K562 (cell line): ENCODE data around the gene RXFP1. TPM values are rescaled to one million over a fixed set of nuclear protein-coding genes. Genes with fewer than 3 reads are reported as not detected.

Experiments
- BRF1 ChIP-seq: IDR thresholded peaks from 3 replicates; pipeline ENCODE4 v1.6.1; 2011; ENCODE audit warnings: borderline replicate concordance, mild to moderate bottlenecking; ENCODE audit not compliant: insufficient read length; ENCODE audit errors: extremely low read depth
- C11orf30 ChIP-seq: fragments of 450-650 bp; IDR thresholded peaks from 2 replicates; pipeline ENCODE4 v1.6.1; 2016; ENCODE audit warnings: low read depth, mild to moderate bottlenecking
- CBFA2T3 ChIP-seq: fragments of 450-650 bp; IDR thresholded peaks from 2 replicates; pipeline ENCODE4 v1.6.1; 2017
- CSDE1 ChIP-seq, 2 experiments: fragments of 450-650 bp; IDR thresholded peaks; 2 replicates each; pipeline ENCODE4 v1.6.1; 2016; ENCODE audit warnings: mild to moderate bottlenecking in 1 of 2
- ETV5 ChIP-seq: sonication (generic); formaldehyde crosslinking; IDR thresholded peaks from 2 replicates; pipeline ENCODE4 v1.4.0; 2020; ENCODE audit warnings: low read depth, mild to moderate bottlenecking, missing genetic modification reagents
- FOXK2 ChIP-seq, 2 experiments: fragments of 450-650 bp; IDR thresholded peaks in 1 of 2; conservative IDR thresholded peaks in 1 of 2; 2 replicates each; pipeline ENCODE4 v1.6.1; 2016; ENCODE audit warnings: low read depth in 2 of 2, mild to moderate bottlenecking in 1 of 2
- HMGN3 ChIP-seq: IDR thresholded peaks from 2 replicates; pipeline ENCODE4 v1.6.1; 2011; ENCODE audit warnings: borderline replicate concordance, low read depth, mild to moderate bottlenecking, mixed read lengths, low read length; ENCODE audit not compliant: insufficient read length; ENCODE audit errors: extremely low read depth
- HOXB6 ChIP-seq: fragments of 250-450 bp; sonication (Bioruptor Pico); IDR thresholded peaks from 2 replicates; pipeline ENCODE4 v1.5.1; 2022; ENCODE audit warnings: mild to moderate bottlenecking, borderline replicate concordance
- MAFF ChIP-seq: IDR thresholded peaks from 2 replicates; pipeline ENCODE4 v1.6.1; 2012; ENCODE audit warnings: low read length, improper control_type of control experiment
- MAFG ChIP-seq: fragments of 450-650 bp; conservative IDR thresholded peaks from 2 replicates; pipeline ENCODE4 v1.6.1; 2016; ENCODE audit warnings: missing genetic modification characterization, missing compliant biosample characterization
- MAFK ChIP-seq: IDR thresholded peaks from 2 replicates; pipeline ENCODE4 v1.6.1; 2011; ENCODE audit warnings: low read length, improper control_type of control experiment
- PHTF2 ChIP-seq: fragments of 250-450 bp; sonication (Bioruptor Pico); IDR thresholded peaks from 2 replicates; pipeline ENCODE4 v1.5.0; 2021; ENCODE audit warnings: mild to moderate bottlenecking
- PTRF ChIP-seq: fragments of 450-650 bp; IDR thresholded peaks from 2 replicates; pipeline ENCODE4 v1.6.1; 2016; ENCODE audit warnings: mild to moderate bottlenecking, missing genetic modification characterization, missing compliant biosample characterization
- RCOR1 ChIP-seq, 2 experiments: IDR thresholded peaks; 2 replicates each; pipeline ENCODE4 v1.6.1; 2012; ENCODE audit warnings: low read depth in 2 of 2, low read length in 2 of 2, borderline replicate concordance in 1 of 2, improper control_type of control experiment in 1 of 2
- RUNX1 ChIP-seq: sonication (generic); IDR thresholded peaks from 2 replicates; pipeline ENCODE4 v1.6.1; 2016; ENCODE audit warnings: antibody characterized with exemption, low read depth
- SMARCA4 ChIP-seq: fragments of 450-650 bp; IDR thresholded peaks from 2 replicates; pipeline ENCODE4 v1.6.1; 2016
- SP1 ChIP-seq: sonication (generic); formaldehyde crosslinking; IDR thresholded peaks from 2 replicates; pipeline ENCODE4 v1.8.1; 2022; ENCODE audit warnings: mild to moderate bottlenecking, missing genetic modification reagents
- TAL1 ChIP-seq: fragments of 450-650 bp; IDR thresholded peaks from 2 replicates; pipeline ENCODE4 v1.6.1; 2016; ENCODE audit warnings: mild to moderate bottlenecking
- U2AF1 ChIP-seq: fragments of 200-400 bp; formaldehyde crosslinking; optimal IDR thresholded peaks from 2 replicates; pipeline ENCODE3; 2017; ENCODE audit warnings: mild to moderate bottlenecking, low read depth, low read length, moderate library complexity
- U2AF2 ChIP-seq: fragments of 200-400 bp; formaldehyde crosslinking; optimal IDR thresholded peaks from 2 replicates; pipeline ENCODE3; 2017; ENCODE audit warnings: low read depth, mild to moderate bottlenecking, low read length
- ZBTB8A ChIP-seq: fragments of 450-650 bp; IDR thresholded peaks from 2 replicates; pipeline ENCODE4 v1.6.1; 2018; ENCODE audit warnings: mild to moderate bottlenecking, moderate library complexity; ENCODE audit not compliant: partially characterized antibody
- ZNF232 ChIP-seq: sonication (generic); formaldehyde crosslinking; IDR thresholded peaks from 2 replicates; pipeline ENCODE4 v1.8.0; 2022; ENCODE audit warnings: mild to moderate bottlenecking, missing genetic modification reagents
- ZNF551 ChIP-seq: fragments of 250-450 bp; sonication (Bioruptor Pico); IDR thresholded peaks from 2 replicates; pipeline ENCODE4 v1.5.0; 2021; ENCODE audit warnings: mild to moderate bottlenecking, moderate library complexity
- ZNF696 ChIP-seq: fragments of 250-450 bp; sonication (Bioruptor Pico); conservative IDR thresholded peaks from 2 replicates; pipeline ENCODE4 v1.4.0; 2020; ENCODE audit warnings: mild to moderate bottlenecking, moderate library complexity
- polyA plus RNA-seq, 8 experiments: library from polyadenylated mRNA; depleted of rRNA in 4 of 8; stranded (reverse) in 5 of 8; unstranded in 3 of 8; fragments of >200 nt; fragmentation: Nextera tagmentation in 2 of 8; fragmentation: Illumina TruSeq in 1 of 8; extraction: Ambion mirVana in 2 of 8; extraction: Trizol in 1 of 8; gene quantifications; 2 replicates each; pipeline versions ENCODE4 v1.2.1 to v1.2.3, GENCODE V29; 2011 to 2014; ENCODE audit warnings: inconsistent platforms in 1 of 8, missing spikeins in 1 of 8
- total RNA-seq, 7 experiments: library from RNA; depleted of rRNA in 6 of 7; stranded (reverse); fragments of >200 nt in 6 of 7; fragmentation: Illumina TruSeq in 2 of 7; extraction: Trizol in 2 of 7; gene quantifications; 2 replicates each; pipeline versions ENCODE4 v1.2.1 to v1.2.3, GENCODE V29; 2011 to 2021; ENCODE audit warnings: low replicate concordance in 1 of 7
- TF ChIP-seq, protein P1 (sequence below): fragments of 250-450 bp; sonication (Bioruptor Pico); IDR thresholded peaks from 2 replicates; pipeline ENCODE4 v1.4.0; 2020; ENCODE audit warnings: mild to moderate bottlenecking, moderate library complexity, borderline replicate concordance
- TF ChIP-seq, protein P2 (sequence below), 2 experiments: IDR thresholded peaks in 1 of 2; conservative IDR thresholded peaks in 1 of 2; 2 replicates each; pipeline ENCODE4 v1.6.1; 2016; ENCODE audit warnings: low read depth in 2 of 2, mild to moderate bottlenecking in 1 of 2, missing compliant biosample characterization in 1 of 2, missing genetic modification characterization in 1 of 2, moderate library complexity in 1 of 2

The RXFP1 gene
- total and polyA plus RNA-seq, 9 of the 15 experiments (the other 6 are each of a cell fraction or from before 2014, with no cell fraction given): 0.03 to 0.06 (median 0.04) TPM; not detected in 6

DNA sequence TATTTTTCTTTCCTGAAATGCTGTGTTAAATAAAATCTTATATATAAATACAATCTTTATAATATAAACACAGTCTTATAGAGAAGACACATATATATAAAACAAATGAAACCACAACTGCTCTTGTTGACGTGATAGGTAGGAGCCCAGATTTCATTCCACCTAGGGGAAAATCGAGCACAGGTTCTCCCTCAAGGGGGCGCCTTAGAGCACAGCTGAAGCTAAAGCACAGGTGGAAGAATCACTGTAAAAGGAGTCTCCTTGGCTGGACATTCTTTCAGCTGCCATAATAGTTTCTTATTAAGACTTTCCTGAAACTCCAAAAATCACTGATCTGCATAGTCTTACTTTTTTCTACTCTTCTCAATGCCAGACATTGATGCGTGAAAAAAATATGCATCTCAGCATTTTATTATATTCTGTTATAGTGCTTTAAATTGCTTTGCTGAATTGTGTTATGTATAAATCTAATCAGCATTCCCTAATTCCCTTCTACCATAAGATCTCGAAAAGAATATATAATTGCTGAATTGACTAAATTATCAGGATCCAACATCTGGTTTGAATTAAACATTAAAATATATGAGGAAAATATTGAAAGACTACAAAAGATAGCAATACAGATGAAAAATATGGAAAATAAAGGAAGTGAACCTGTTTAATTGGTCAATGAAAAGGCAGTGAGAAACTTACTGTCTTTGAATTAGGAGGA lies 25.5 kb upstream of the RXFP1 start (continued):
- TF ChIP-seq RUNX1: no peak
- TF ChIP-seq ZNF551 (CRISPR knock-in tag): no peak
- TF ChIP-seq SP1: no peak
- TF ChIP-seq RCOR1 (IDR thresholded peaks at IDR 0.05; ENCODE audit: borderline replicate concordance in 1 of 2, low read depth in 2 of 2, low read length in 2 of 2): no peak
- no peak for TF ChIP-seq U2AF1
- no peak for TF ChIP-seq ZNF232 (CRISPR knock-in tag)
- TF ChIP-seq ZBTB8A: no peak
- TF ChIP-seq U2AF2: no peak
- TF ChIP-seq PHTF2 (CRISPR knock-in tag): no peak
- TF ChIP-seq MAFF: peak; percentile 63
- TF ChIP-seq ZNF696: no peak
- peak; percentile 70 for TF ChIP-seq MAFG (tag)
- no peak for TF ChIP-seq SMARCA4
- no peak for TF ChIP-seq TAL1
- TF ChIP-seq, protein P1, sequence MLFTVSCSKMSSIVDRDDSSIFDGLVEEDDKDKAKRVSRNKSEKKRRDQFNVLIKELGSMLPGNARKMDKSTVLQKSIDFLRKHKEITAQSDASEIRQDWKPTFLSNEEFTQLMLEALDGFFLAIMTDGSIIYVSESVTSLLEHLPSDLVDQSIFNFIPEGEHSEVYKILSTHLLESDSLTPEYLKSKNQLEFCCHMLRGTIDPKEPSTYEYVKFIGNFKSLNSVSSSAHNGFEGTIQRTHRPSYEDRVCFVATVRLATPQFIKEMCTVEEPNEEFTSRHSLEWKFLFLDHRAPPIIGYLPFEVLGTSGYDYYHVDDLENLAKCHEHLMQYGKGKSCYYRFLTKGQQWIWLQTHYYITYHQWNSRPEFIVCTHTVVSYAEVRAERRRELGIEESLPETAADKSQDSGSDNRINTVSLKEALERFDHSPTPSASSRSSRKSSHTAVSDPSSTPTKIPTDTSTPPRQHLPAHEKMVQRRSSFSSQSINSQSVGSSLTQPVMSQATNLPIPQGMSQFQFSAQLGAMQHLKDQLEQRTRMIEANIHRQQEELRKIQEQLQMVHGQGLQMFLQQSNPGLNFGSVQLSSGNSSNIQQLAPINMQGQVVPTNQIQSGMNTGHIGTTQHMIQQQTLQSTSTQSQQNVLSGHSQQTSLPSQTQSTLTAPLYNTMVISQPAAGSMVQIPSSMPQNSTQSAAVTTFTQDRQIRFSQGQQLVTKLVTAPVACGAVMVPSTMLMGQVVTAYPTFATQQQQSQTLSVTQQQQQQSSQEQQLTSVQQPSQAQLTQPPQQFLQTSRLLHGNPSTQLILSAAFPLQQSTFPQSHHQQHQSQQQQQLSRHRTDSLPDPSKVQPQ (CRISPR knock-in tag): no peak
- TF ChIP-seq ETV5 (CRISPR knock-in tag): no peak
- TF ChIP-seq, protein P2, sequence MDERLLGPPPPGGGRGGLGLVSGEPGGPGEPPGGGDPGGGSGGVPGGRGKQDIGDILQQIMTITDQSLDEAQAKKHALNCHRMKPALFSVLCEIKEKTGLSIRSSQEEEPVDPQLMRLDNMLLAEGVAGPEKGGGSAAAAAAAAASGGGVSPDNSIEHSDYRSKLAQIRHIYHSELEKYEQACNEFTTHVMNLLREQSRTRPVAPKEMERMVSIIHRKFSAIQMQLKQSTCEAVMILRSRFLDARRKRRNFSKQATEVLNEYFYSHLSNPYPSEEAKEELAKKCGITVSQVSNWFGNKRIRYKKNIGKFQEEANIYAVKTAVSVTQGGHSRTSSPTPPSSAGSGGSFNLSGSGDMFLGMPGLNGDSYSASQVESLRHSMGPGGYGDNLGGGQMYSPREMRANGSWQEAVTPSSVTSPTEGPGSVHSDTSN (CRISPR knock-in tag; IDR thresholded peaks at IDR 0.05; ENCODE audit: low read depth): no peak
- TF ChIP-seq, protein P2 (tag; conservative IDR thresholded peaks at IDR 0.05; ENCODE audit: low read depth): no peak
- no peak for TF ChIP-seq PTRF (tag)
- TF ChIP-seq CBFA2T3: no peak
- TF ChIP-seq HMGN3: no peak
- no peak for TF ChIP-seq FOXK2 (conservative IDR thresholded peaks at IDR 0.05 in 1 of 2, IDR thresholded peaks at IDR 0.05 in 1 of 2; ENCODE audit: low read depth in 2 of 2)
- 0 out of 2 replicates have a peak, but pooled peaks have one; percentile 17 for TF ChIP-seq MAFK
- TF ChIP-seq HOXB6 (CRISPR knock-in tag): no peak
- no peak for TF ChIP-seq BRF1
- no peak for TF ChIP-seq CSDE1 (IDR thresholded peaks at IDR 0.05)
- TF ChIP-seq C11orf30: peak; percentile 77
